SK-N-SH (cell line): Measurements from ENCODE around the gene TGFBR3L. TPM values are rescaled to one million over a fixed set of nuclear protein-coding genes. Genes with fewer than 3 reads are reported as not detected.

Experiments used
- CTCF ChIA-PET: fragments of 300-600, 350-600 bp; formaldehyde crosslinking; extraction: SDS; loops from one replicate; lab custom pipeline; 2021; lab: Yijun Ruan, JAX
- POLR2A ChIA-PET: fragments of 350-600 bp; sonication (Branson Sonifier 250); formaldehyde crosslinking; extraction: SDS; loops from one replicate; lab custom pipeline; 2020; ENCODE audit warnings: antibody characterized with exemption, inconsistent platforms; lab: Yijun Ruan, JAX
- DNase-seq: peaks from one replicate; pipeline ENCODE4 v3.0.0; 2012
- H2AFZ ChIP-seq: fragments of 200-600 bp; sonication (generic); 2 replicates; pipeline ENCODE4 v1.8.1; 2016; ENCODE audit warnings: antibody characterized with exemption, mild to moderate bottlenecking, low read depth
- H3F3A ChIP-seq: fragments of 200-600 bp; sonication (generic); replicated peaks from 2 replicates; pipeline ENCODE3; 2016; ENCODE audit warnings: antibody characterized with exemption, mild to moderate bottlenecking; ENCODE audit not compliant: insufficient read depth
- H3K27ac ChIP-seq, 2 experiments: fragments of 200-500 bp in 1 of 2; fragments of 200-600 bp in 1 of 2; sonication (Bioruptor generic) in 1 of 2; sonication (generic), shearing (Covaris generic) in 1 of 2; 2 replicates each; pipeline versions ENCODE4 v1.5.1 to v1.6.1; 2014 to 2016; ENCODE audit warnings: low read depth in 2 of 2, inconsistent platforms in 1 of 2, low read length in 1 of 2, mild to moderate bottlenecking in 1 of 2, mixed read lengths in 1 of 2
- H3K27me3 ChIP-seq: fragments of 200-600 bp; sonication (generic), shearing (Covaris generic); 2 replicates; pipeline ENCODE4 v1.6.1; 2016; ENCODE audit warnings: mixed run types; ENCODE audit not compliant: insufficient read depth
- H3K36me3 ChIP-seq, 2 experiments: fragments of 200-500 bp in 1 of 2; fragments of 200-600 bp in 1 of 2; sonication (Bioruptor generic) in 1 of 2; sonication (generic) in 1 of 2; replicated peaks in 1 of 2; 2 replicates each; pipeline versions ENCODE3 to v1.5.1; 2014 to 2016; ENCODE audit warnings: low read length in 1 of 2, mild to moderate bottlenecking in 1 of 2; ENCODE audit not compliant: insufficient read depth in 2 of 2, control insufficient read depth in 1 of 2
- H3K4me1 ChIP-seq, 2 experiments: fragments of 200-500 bp in 1 of 2; fragments of 200-600 bp in 1 of 2; sonication (Bioruptor generic) in 1 of 2; sonication (generic), shearing (Covaris generic) in 1 of 2; 2 replicates each; pipeline versions ENCODE4 v1.5.1 to v1.6.1; 2014 to 2016; ENCODE audit warnings: low read depth in 1 of 2, low read length in 1 of 2, mixed run types in 1 of 2; ENCODE audit not compliant: insufficient read depth in 2 of 2, control insufficient read depth in 1 of 2
- H3K4me2 ChIP-seq: fragments of 200-600 bp; sonication (generic), shearing (Covaris generic); 2 replicates; pipeline ENCODE4 v1.6.1; 2017; ENCODE audit warnings: mixed run types
- H3K4me3 ChIP-seq, 2 experiments: fragments of 200-500 bp in 1 of 2; fragments of 200-600 bp in 1 of 2; sonication (Bioruptor generic) in 1 of 2; sonication (generic), shearing (Covaris generic) in 1 of 2; 2 replicates each; pipeline versions ENCODE4 v1.5.1 to v1.8.1; 2014 to 2016; ENCODE audit warnings: low read depth in 2 of 2, inconsistent platforms in 1 of 2, low read length in 1 of 2, mild to moderate bottlenecking in 1 of 2, mixed read lengths in 1 of 2, moderate library complexity in 1 of 2
- H3K79me2 ChIP-seq: fragments of 200-600 bp; sonication (generic); 2 replicates; pipeline ENCODE4 v1.8.1; 2017; ENCODE audit warnings: mild to moderate bottlenecking; ENCODE audit not compliant: insufficient read depth
- H3K9ac ChIP-seq: fragments of 200-600 bp; sonication (generic); 2 replicates; pipeline ENCODE4 v1.6.1; 2017; ENCODE audit warnings: mixed run types
- H3K9me2 ChIP-seq: fragments of 200-600 bp; sonication (generic); 2 replicates; pipeline ENCODE4 v1.6.1; 2017; ENCODE audit warnings: mixed run types
- H3K9me3 ChIP-seq: fragments of 200-600 bp; sonication (generic); 2 replicates; pipeline ENCODE4 v1.6.1; 2017; ENCODE audit warnings: mixed run types, mild to moderate bottlenecking, moderate library complexity
- H4K20me1 ChIP-seq: fragments of 200-600 bp; sonication (generic); 2 replicates; pipeline ENCODE4 v1.6.1; 2017; ENCODE audit warnings: mild to moderate bottlenecking, mixed run types; ENCODE audit not compliant: insufficient read depth
- CHD2 ChIP-seq: fragments of 150-350 bp; IDR thresholded peaks from 2 replicates; pipeline ENCODE4 v1.6.1; 2018; ENCODE audit warnings: low read length; ENCODE audit not compliant: partially characterized antibody
- GABPA ChIP-seq: IDR thresholded peaks from 2 replicates; pipeline ENCODE4 v1.4.0; 2012; ENCODE audit warnings: low read depth, mild to moderate bottlenecking
- GATA2 ChIP-seq: sonication (generic); formaldehyde crosslinking; IDR thresholded peaks from 2 replicates; pipeline ENCODE4 v1.5.0; 2020; ENCODE audit warnings: mild to moderate bottlenecking, missing genetic modification reagents
- JUND ChIP-seq: IDR thresholded peaks from 2 replicates; pipeline ENCODE4 v1.4.0; 2012
- MEF2A ChIP-seq: IDR thresholded peaks from 2 replicates; pipeline ENCODE4 v1.4.0; 2012; ENCODE audit warnings: low read depth, borderline replicate concordance
- MXI1 ChIP-seq: IDR thresholded peaks from 2 replicates; pipeline ENCODE4 v1.6.1; 2012; ENCODE audit warnings: mild to moderate bottlenecking, low read depth, low read length, improper control_type of control experiment
- NFIC ChIP-seq: IDR thresholded peaks from 2 replicates; pipeline ENCODE4 v1.4.0; 2012; ENCODE audit warnings: borderline replicate concordance
- NRF1 ChIP-seq: IDR thresholded peaks from 2 replicates; pipeline ENCODE4 v1.6.1; 2012; ENCODE audit warnings: low read depth, mild to moderate bottlenecking, low read length
- POLR2AphosphoS5 ChIP-seq: IDR thresholded peaks from 2 replicates; pipeline ENCODE4 v1.6.1; 2012; ENCODE audit warnings: low read depth, low read length
- REST ChIP-seq: IDR thresholded peaks from 2 replicates; pipeline ENCODE4 v1.6.1; 2012; ENCODE audit warnings: mild to moderate bottlenecking, low read depth, low read length, moderate library complexity
- RFX5 ChIP-seq: IDR thresholded peaks from 2 replicates; pipeline ENCODE4 v1.6.1; 2012; ENCODE audit warnings: mild to moderate bottlenecking, improper control_type of control experiment, low read length
- RXRA ChIP-seq: IDR thresholded peaks from 2 replicates; pipeline ENCODE4 v1.4.0; 2012; ENCODE audit warnings: low read depth, mild to moderate bottlenecking, borderline replicate concordance
- SMC3 ChIP-seq: IDR thresholded peaks from 2 replicates; pipeline ENCODE4 v1.6.1; 2012; ENCODE audit warnings: low read depth, low read length, improper control_type of control experiment
- TAF1 ChIP-seq: IDR thresholded peaks from 2 replicates; pipeline ENCODE4 v1.6.1; 2012; ENCODE audit warnings: low read depth, mild to moderate bottlenecking, low read length, moderate library complexity, borderline replicate concordance
- USF1 ChIP-seq: IDR thresholded peaks from 2 replicates; pipeline ENCODE4 v1.4.0; 2012; ENCODE audit warnings: low read depth, borderline replicate concordance
- WGBS: methylation state at CpG from one replicate; pipeline ENCODE4 v1.1.6; 2017; ENCODE audit warnings: low lambda C conversion rate; 5-methylcytosine and 5-hydroxymethylcytosine counted together
- polyA plus RNA-seq, 3 experiments: library from polyadenylated mRNA; depleted of rRNA; stranded (reverse); fragments of >200 nt; gene quantifications; 2 replicates each; pipeline ENCODE4 v1.2.3, GENCODE V29; 2012
- TF ChIP-seq, protein P1 (sequence below): IDR thresholded peaks from 2 replicates; pipeline ENCODE4 v1.4.0; 2012; ENCODE audit warnings: low read depth
- TF ChIP-seq, protein P2 (sequence below): IDR thresholded peaks from 2 replicates; pipeline ENCODE4 v1.4.0; 2012; ENCODE audit warnings: low read depth, borderline replicate concordance
- TF ChIP-seq, protein P3 (sequence below): fragments of 150-350 bp; IDR thresholded peaks from 2 replicates; pipeline ENCODE4 v1.6.1; 2017; ENCODE audit warnings: antibody characterized with exemption, low read length, low read depth, borderline replicate concordance
- TF ChIP-seq, protein P4 (sequence below): fragments of 150-350 bp; IDR thresholded peaks from 2 replicates; pipeline ENCODE4 v1.6.1; 2016; ENCODE audit warnings: mild to moderate bottlenecking, low read depth, low read length

TGFBR3L gene
- polyA plus RNA-seq, 1 of the 3 experiments (the other 2 are of a cell fraction): 0.87 TPM

GRCh38 chr19:7911508-7912143, 3.0 kb upstream of the TGFBR3L start:
- H3K27ac ChIP-seq: no peak overlapping the region

More at GRCh38 chr19:7911508-7912143, 3.0 kb upstream of the TGFBR3L start:
- Histone ChIP-seq H4K20me1 (peaks cover 15% of the 10 kb centered on the region), H3K4me1 (peaks cover 0 to 5% of the 10 kb centered on the region in 2 experiments; a peak in 2 of 4 replicates), H3K36me3 (peaks cover 0 to 35% of the 10 kb centered on the region in 2 experiments), H3K9ac (no peak overlapping the region), H3K9me2 (no peaks in the 10 kb centered on the region), H3K9me3 (no peaks in the 10 kb centered on the region), H3K4me2 (no peak overlapping the region), H3K27me3 (peaks cover 7% of the 10 kb centered on the region; the same call in 1 of the 2 replicates), H3K4me3 (no peak overlapping the region), H2AFZ (no peak overlapping the region), H3K79me2 (peaks cover 18% of the 10 kb centered on the region), H3F3A (peaks cover 6% of the 10 kb centered on the region)
- CTCF ChIA-PET: interaction anchor here (1.5 to 2.1 kb wide), 2 partner anchors 8 to 58 kb away, joined by 5 to 9 read pairs; partner anchors contain the start of gene MAP2K7
- no CpG with 5 or more reads among the region's 18 CpGs for WGBS
- POLR2A ChIA-PET: no interaction called here
- no peak for DNase-seq
- TF ChIP-seq MXI1 (no peak), RFX5 (no peak), RXRA (no peak), JUND (no peak), SMC3 (no peak), NFIC (no peak), MEF2A (no peak), POLR2AphosphoS5 (no peak), USF1 (no peak), CHD2 (no peak), TAF1 (no peak), REST (no peak), GATA2 (CRISPR knock-in tag) (no peak), GABPA (no peak), NRF1 (no peak)
- TF ChIP-seq, protein P1, sequence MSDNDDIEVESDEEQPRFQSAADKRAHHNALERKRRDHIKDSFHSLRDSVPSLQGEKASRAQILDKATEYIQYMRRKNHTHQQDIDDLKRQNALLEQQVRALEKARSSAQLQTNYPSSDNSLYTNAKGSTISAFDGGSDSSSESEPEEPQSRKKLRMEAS: no peak
- TF ChIP-seq, protein P2, sequence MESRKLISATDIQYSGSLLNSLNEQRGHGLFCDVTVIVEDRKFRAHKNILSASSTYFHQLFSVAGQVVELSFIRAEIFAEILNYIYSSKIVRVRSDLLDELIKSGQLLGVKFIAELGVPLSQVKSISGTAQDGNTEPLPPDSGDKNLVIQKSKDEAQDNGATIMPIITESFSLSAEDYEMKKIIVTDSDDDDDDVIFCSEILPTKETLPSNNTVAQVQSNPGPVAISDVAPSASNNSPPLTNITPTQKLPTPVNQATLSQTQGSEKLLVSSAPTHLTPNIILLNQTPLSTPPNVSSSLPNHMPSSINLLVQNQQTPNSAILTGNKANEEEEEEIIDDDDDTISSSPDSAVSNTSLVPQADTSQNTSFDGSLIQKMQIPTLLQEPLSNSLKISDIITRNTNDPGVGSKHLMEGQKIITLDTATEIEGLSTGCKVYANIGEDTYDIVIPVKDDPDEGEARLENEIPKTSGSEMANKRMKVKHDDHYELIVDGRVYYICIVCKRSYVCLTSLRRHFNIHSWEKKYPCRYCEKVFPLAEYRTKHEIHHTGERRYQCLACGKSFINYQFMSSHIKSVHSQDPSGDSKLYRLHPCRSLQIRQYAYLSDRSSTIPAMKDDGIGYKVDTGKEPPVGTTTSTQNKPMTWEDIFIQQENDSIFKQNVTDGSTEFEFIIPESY: no peak
- TF ChIP-seq, protein P3, sequence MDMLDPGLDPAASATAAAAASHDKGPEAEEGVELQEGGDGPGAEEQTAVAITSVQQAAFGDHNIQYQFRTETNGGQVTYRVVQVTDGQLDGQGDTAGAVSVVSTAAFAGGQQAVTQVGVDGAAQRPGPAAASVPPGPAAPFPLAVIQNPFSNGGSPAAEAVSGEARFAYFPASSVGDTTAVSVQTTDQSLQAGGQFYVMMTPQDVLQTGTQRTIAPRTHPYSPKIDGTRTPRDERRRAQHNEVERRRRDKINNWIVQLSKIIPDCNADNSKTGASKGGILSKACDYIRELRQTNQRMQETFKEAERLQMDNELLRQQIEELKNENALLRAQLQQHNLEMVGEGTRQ: no peak
- TF ChIP-seq, protein P4, sequence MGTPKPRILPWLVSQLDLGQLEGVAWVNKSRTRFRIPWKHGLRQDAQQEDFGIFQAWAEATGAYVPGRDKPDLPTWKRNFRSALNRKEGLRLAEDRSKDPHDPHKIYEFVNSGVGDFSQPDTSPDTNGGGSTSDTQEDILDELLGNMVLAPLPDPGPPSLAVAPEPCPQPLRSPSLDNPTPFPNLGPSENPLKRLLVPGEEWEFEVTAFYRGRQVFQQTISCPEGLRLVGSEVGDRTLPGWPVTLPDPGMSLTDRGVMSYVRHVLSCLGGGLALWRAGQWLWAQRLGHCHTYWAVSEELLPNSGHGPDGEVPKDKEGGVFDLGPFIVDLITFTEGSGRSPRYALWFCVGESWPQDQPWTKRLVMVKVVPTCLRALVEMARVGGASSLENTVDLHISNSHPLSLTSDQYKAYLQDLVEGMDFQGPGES: no peak
